Ramos (cell line): Measurements from ENCODE around the gene STRBP.
"Not testable (repeated sequence)": the region's sequence is repeated elsewhere in the genome, so short reads cannot be mapped to it uniquely, and the experiment has no call there.

ENCODE experiments used
- in situ Hi-C: fragments of 300-500 bp; cut with MboI; formaldehyde crosslinking; loops from one replicate; pipeline ENCODE4 v1.14.3; 2022; ENCODE audit warnings: low sequenced_read_pairs; ENCODE audit not compliant: unreplicated experiment

The STRBP gene

GRCh38 chr9:123283455-123283854 is 15.1 kb upstream of the STRBP start:
- in situ Hi-C loops = no loop called here

DNA sequence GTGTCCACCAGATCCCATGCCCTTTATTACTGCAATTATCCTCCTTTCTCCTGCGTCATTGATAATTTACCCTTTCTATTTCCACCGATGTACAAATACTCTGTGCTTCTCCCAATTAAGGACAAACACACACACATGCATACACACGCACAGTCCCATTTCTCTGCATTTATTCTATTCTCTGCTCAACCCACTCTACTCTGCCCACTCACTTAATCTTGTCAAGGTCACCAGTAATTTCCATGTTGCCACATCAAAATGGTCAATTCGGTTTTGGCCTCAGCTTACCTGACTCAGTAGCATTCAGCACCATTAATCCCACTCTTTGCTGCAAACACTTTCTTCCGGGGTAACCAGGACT is 14.6 kb upstream of the STRBP start:
- in situ Hi-C loops = no loop called here

GRCh38 chr9:123282362-123283047 is 14.1 kb upstream of the STRBP start:
- in situ Hi-C loops = no loop called here

DNA sequence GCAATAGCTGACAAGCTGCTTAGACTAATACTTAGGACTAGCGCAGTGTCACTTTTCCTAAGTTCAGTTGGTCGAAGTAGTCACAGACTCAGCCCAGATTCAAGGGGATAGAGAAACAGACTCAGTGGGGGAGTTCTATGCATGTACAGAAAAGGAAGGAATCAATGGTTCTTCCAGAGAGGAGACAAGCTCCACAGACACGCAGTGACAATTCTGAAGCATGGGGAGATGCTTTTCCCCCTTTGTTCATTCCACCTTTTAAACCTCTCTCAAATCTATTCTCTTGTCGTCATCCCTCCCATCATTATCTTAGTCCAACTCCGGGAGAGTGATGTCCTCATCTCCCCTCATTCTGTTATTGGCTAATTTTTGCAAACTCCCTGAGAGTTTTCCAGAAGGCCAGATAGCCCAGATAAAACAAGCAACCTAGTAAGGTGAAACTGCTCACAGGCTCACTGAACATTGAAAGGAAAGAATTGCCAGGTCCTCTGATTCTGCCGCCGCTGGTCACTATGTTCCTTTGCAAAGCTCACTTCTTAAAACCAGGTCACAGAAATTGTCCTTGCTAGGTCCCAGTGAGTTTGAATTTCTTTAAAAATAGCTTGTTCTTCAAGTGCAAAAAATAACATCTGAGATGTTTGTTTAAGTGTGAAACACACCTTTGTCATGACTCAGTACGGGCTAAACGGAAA is 13.4 kb upstream of the STRBP start:
- in situ Hi-C loops = no loop called here

DNA sequence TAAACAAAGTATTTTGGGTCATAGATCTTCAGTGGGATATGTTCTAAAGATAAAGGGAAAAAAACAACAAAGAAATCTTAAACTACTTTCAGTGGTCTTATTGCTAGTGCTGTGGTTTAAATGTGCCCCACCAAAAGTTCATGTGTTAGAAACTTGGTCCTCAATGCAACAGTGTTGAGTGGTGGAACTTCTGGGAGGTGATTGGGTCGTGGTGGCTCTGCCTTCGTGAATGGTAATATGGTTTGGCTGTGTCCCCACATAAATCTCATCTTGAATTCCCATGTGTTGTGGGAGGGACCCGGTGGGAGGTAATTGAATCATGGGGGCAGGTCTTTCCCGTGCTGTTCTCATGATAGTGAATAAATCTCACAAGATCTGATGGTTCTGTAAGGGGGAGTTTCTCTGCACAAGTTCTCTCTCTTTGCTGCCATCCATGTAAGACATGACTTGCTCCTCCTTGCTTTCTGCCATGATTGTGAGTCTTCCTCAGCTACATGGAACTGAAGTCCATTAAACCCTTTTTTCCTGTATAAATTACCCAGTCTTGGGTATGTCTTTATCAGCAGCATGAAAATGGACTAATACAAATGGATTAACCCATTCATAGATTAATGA is 10.6 kb upstream of the STRBP start:
- in situ Hi-C loops = not testable (repeated sequence)

GRCh38 chr9:123278361-123278760 is 10.0 kb upstream of the STRBP start:
- in situ Hi-C loops = no loop called here

GRCh38 chr9:123276551-123276950 is 8.2 kb upstream of the STRBP start:
- in situ Hi-C loops = no loop called here

- in situ Hi-C loops = not testable (repeated sequence)
These were observed 2.7 kb upstream of the STRBP start for GRCh38 chr9:123271133-123271532.

DNA sequence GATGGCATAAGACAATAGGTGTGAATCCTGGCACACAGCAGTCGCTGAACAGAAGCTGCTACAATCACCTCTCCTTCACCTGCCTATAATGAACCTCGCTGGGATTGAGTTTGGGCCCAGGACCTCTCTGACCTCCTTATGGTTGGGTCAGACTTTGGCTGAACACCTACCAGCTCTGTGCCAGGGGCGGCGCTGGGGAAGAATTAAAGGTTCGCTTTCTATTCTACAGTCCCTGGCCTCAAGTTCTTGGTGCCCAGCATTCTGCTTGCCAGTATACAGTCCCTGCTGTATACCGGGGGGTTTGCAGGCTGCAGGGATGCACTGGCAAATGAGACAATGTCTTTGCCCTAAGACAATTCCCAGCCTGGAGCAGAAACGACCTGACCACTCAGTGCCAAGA is 895 bp upstream of the STRBP start:
- in situ Hi-C loops = no loop called here

- in situ Hi-C loops = no loop called here
These were observed 254 bp downstream of the STRBP start for GRCh38 chr9:123268199-123268464.

- in situ Hi-C loops = no loop called here
These were observed 746 bp downstream of the STRBP start for GRCh38 chr9:123267481-123268198.

DNA sequence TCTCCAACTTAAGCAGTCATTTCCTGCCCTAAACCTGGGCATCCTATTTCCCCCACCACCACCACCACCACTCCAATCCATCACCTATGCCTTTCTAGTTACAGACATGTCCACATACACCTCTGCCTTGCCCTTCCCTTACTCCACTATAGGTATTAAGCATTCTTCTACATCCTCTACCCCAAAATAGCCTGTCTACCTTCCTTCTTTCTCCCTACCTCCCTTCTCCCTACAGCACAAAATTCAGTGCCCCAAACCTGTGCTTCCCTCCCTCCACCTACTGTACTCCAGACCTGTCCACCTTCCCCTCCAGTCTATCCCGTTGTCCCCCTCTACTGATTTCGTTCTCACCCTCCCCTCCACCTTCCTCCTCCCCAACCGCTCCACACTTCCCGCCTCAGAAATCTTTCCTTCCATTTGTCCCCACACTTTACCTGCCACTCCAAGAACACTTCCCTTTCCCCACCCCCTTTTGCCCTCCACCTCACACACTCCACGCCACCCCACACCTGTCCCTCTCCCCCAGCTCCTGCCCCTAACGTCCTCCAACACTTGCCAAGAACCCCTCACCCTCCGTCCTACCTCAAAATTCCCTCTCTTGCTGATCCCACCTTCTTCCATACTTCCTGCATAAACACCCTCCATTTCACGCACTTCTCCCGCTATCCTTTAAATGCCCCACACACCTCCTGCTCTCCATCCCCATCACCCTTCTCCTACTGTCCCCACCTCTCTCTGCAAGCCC is 1.6 kb downstream of the STRBP start:
- in situ Hi-C loops = no loop called here

DNA sequence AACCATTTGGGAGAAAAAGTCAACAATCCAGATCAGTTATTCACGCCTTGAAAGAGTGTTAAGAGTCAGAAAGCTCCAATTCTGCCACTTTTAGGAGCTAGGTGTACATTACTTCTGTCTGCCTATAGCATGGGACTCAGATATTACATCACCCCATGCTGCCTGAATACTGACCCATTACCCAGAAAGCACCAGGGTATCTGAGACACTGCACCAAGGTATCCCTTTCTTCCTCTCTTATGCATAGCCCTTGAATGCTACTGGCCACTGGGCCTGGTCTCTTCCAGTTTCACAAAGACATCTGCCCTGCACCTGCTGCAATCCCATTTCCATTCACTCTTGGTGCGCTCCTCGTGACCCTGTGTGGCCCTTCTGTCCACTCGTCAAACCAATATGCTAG is 2.6 kb downstream of the STRBP start:
- in situ Hi-C loops = no loop called here

DNA sequence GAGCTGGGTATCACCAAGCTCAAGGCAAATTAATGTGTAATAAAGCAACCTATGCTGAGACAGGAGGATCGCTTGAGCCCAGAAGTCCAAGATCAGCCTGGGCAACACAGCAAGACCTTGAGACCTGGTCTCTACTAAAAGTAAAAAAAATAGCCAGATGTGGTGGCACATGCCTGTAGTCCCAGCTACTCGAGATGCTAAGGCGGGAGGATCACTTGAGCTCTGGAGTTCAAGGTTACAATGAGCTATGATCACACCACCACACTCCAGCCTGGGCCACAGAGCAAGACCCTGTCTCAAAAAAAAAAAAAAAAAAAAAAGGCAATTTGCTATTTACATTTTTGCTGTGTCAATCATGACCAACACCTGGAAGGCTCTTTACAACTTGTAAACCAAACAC is 5.2 kb downstream of the STRBP start:
- in situ Hi-C loops = no loop called here

- in situ Hi-C loops = no loop called here
These were observed 6.0 kb downstream of the STRBP start for GRCh38 chr9:123262338-123262737.

DNA sequence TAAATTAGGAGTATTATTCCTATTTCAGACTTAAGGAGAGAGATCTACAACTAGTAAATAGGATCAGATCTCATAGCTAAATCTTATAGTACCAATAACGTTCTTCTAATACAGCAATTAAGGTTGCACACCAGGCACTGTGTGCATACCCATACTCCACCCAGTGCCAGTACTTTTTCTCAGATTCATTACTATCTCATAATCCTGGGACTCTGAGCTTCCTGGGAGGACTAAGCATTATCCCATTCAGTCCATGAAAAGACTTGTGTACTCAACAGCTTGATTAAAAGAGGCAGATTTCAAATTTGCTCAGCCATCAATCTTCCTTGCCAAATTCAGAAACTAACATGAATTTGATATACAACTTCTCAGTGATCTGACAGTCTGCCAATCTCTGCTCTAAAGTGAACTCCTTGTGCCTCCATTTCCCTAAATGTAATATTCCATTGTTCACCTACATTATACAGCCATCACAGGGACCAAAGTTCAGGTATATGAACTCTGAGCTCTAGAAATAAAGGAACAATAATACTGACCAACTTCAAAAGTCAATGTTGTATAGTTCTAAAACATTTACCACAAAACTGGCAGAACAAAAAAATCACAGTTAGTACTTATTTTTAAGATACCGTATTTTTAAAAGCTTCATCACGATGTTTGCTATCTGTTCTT is 7.2 kb downstream of the STRBP start:
- in situ Hi-C loops = no loop called here

GRCh38 chr9:123260340-123260739 is 8.0 kb downstream of the STRBP start:
- in situ Hi-C loops = no loop called here

- in situ Hi-C loops = no loop called here
These were observed 11.1 kb downstream of the STRBP start for GRCh38 chr9:123257276-123257675.

DNA sequence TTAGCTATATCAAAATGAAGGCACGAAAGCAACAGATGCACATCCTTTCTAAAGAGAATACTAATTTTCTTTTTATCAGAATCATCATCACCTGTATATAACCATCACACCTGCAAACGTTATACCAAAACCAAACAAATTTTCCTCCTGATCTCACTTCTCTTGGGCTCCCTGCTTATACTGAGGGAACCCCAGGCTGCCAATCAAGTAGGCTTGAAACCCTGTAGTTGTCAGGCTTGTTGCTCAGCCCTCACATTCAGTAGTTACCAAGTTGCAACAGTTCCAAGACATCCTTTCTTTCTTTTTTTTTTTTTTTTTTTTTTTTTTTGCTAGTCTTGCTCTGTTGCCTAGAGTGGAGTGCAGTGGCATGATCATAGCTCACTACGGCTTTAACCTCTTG is 12.7 kb downstream of the STRBP start:
- in situ Hi-C loops = no loop called here

DNA sequence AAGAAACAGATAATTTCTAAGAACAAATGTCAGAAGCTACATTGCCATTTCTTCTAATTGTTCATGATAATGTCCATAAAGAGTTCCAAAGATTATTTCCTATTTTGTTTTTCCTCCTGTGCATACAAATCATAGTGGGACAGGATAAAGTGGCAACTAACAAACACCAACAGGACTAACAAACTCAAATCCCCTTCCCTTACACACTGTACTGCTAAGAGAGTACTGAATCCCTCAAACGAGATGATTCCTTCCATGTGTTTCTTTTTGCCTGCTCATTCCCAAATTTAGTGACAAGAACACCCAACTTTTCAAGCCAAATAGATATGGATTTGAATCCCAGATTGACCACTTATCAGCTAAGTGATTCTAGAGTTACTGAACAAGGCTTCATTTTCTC is 15.2 kb downstream of the STRBP start:
- in situ Hi-C loops = no loop called here
